Measurements from ENCODE around the gene CACNA1D.

DNA sequence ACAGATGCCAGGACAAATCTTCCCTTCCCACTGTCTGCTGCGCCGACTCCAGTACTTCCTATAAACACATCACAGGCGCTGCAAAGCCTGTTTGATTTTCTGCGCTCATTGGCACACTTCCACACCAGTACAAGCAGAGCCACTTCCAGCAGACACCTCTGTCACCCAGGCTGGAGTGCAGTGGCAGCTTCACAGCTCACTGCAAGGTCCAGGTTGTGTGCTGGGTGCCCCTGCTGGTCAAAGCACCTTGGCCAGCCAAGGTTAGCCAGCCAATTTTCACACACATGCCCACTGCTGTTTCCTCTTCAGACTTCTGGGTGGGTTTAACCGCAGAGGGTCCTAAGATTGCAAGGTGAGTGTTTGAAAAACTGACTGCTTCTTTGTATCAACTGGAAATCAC, 346.9 kb downstream of the CACNA1D start:
- TF ChIP-seq POLR2A (IDR thresholded peaks at IDR 0.05; ENCODE audit: borderline replicate concordance, extremely low read depth, insufficient read depth, insufficient read length): no peak
- TF ChIP-seq, protein P1, sequence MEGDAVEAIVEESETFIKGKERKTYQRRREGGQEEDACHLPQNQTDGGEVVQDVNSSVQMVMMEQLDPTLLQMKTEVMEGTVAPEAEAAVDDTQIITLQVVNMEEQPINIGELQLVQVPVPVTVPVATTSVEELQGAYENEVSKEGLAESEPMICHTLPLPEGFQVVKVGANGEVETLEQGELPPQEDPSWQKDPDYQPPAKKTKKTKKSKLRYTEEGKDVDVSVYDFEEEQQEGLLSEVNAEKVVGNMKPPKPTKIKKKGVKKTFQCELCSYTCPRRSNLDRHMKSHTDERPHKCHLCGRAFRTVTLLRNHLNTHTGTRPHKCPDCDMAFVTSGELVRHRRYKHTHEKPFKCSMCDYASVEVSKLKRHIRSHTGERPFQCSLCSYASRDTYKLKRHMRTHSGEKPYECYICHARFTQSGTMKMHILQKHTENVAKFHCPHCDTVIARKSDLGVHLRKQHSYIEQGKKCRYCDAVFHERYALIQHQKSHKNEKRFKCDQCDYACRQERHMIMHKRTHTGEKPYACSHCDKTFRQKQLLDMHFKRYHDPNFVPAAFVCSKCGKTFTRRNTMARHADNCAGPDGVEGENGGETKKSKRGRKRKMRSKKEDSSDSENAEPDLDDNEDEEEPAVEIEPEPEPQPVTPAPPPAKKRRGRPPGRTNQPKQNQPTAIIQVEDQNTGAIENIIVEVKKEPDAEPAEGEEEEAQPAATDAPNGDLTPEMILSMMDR (IDR thresholded peaks at IDR 0.05 in 2 of 3, conservative IDR thresholded peaks at IDR 0.05 in 1 of 3; ENCODE audit: borderline replicate concordance in 1 of 3, insufficient read depth in 1 of 3, low read depth in 2 of 3, low read length in 2 of 3): peak in 1 of 3 experiments; percentile 13; a peak in 1 of 6 replicates
- TF ChIP-seq CBX3 (IDR thresholded peaks at IDR 0.05; ENCODE audit: low read depth): no peak
- TF ChIP-seq ZFX (IDR thresholded peaks at IDR 0.05): no peak
- TF ChIP-seq EZH2 (IDR thresholded peaks at IDR 0.05): no peak
- no peak for TF ChIP-seq EZH2phosphoT487 (IDR thresholded peaks at IDR 0.05; ENCODE audit: borderline replicate concordance)
- TF ChIP-seq, protein P2, sequence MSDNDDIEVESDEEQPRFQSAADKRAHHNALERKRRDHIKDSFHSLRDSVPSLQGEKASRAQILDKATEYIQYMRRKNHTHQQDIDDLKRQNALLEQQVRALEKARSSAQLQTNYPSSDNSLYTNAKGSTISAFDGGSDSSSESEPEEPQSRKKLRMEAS (IDR thresholded peaks at IDR 0.05): no peak
- TF ChIP-seq, protein P3, sequence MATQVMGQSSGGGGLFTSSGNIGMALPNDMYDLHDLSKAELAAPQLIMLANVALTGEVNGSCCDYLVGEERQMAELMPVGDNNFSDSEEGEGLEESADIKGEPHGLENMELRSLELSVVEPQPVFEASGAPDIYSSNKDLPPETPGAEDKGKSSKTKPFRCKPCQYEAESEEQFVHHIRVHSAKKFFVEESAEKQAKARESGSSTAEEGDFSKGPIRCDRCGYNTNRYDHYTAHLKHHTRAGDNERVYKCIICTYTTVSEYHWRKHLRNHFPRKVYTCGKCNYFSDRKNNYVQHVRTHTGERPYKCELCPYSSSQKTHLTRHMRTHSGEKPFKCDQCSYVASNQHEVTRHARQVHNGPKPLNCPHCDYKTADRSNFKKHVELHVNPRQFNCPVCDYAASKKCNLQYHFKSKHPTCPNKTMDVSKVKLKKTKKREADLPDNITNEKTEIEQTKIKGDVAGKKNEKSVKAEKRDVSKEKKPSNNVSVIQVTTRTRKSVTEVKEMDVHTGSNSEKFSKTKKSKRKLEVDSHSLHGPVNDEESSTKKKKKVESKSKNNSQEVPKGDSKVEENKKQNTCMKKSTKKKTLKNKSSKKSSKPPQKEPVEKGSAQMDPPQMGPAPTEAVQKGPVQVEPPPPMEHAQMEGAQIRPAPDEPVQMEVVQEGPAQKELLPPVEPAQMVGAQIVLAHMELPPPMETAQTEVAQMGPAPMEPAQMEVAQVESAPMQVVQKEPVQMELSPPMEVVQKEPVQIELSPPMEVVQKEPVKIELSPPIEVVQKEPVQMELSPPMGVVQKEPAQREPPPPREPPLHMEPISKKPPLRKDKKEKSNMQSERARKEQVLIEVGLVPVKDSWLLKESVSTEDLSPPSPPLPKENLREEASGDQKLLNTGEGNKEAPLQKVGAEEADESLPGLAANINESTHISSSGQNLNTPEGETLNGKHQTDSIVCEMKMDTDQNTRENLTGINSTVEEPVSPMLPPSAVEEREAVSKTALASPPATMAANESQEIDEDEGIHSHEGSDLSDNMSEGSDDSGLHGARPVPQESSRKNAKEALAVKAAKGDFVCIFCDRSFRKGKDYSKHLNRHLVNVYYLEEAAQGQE (IDR thresholded peaks at IDR 0.05; ENCODE audit: low read depth): no peak
- TF ChIP-seq POLR2AphosphoS5 (IDR thresholded peaks at IDR 0.05; ENCODE audit: low read depth, low read length): no peak
- no peak for TF ChIP-seq SP1 (IDR thresholded peaks at IDR 0.05; ENCODE audit: low read depth)
- TF ChIP-seq, protein P4, sequence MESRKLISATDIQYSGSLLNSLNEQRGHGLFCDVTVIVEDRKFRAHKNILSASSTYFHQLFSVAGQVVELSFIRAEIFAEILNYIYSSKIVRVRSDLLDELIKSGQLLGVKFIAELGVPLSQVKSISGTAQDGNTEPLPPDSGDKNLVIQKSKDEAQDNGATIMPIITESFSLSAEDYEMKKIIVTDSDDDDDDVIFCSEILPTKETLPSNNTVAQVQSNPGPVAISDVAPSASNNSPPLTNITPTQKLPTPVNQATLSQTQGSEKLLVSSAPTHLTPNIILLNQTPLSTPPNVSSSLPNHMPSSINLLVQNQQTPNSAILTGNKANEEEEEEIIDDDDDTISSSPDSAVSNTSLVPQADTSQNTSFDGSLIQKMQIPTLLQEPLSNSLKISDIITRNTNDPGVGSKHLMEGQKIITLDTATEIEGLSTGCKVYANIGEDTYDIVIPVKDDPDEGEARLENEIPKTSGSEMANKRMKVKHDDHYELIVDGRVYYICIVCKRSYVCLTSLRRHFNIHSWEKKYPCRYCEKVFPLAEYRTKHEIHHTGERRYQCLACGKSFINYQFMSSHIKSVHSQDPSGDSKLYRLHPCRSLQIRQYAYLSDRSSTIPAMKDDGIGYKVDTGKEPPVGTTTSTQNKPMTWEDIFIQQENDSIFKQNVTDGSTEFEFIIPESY (IDR thresholded peaks at IDR 0.05; ENCODE audit: extremely low read depth, insufficient replicate concordance, low read length): no peak
- no peak for TF ChIP-seq ZNF274 (IDR thresholded peaks at IDR 0.05; ENCODE audit: low read depth, low read length)
- TF ChIP-seq ELF1 (IDR thresholded peaks at IDR 0.05; ENCODE audit: borderline replicate concordance, low read depth): no peak
- no peak for TF ChIP-seq FOSL1 (IDR thresholded peaks at IDR 0.05; ENCODE audit: low read depth)

All from HCT116 (cell line).